GM23338 (cell line): Measurements from ENCODE around the gene GRK3. TPM values are rescaled to one million over a fixed set of nuclear protein-coding genes. Genes with fewer than 3 reads are reported as not detected.

ENCODE experiments used
- ATAC-seq: fragments of 200-7000 bp; cut with Tn5 transposase; 3 replicates; pipeline ENCODE4 v1.9.1; 2020
- DNase-seq: peaks from one replicate; pipeline ENCODE4 v3.0.0-alpha.2; 2015; ENCODE audit warnings: low spot score
- H2AFZ ChIP-seq: fragments of 200-600 bp; sonication (generic); 2 replicates; pipeline ENCODE4 v1.8.0; 2016; ENCODE audit warnings: antibody characterized with exemption, mild to moderate bottlenecking, moderate library complexity
- H3F3A ChIP-seq: fragments of 200-600 bp; sonication (generic); replicated peaks from 2 replicates; pipeline ENCODE4 v1.8.0; 2017; ENCODE audit warnings: antibody characterized with exemption, mixed run types, low read depth
- H3K27ac ChIP-seq: fragments of 200-600 bp; sonication (generic); 2 replicates; pipeline ENCODE4 v1.6.1; 2016; ENCODE audit warnings: low read depth
- H3K27me3 ChIP-seq: fragments of 200-600 bp; sonication (generic); 2 replicates; pipeline ENCODE4 v1.8.0; 2016; ENCODE audit warnings: mild to moderate bottlenecking, mixed run types, moderate library complexity; ENCODE audit not compliant: insufficient read depth
- H3K36me3 ChIP-seq: fragments of 200-600 bp; sonication (generic); 2 replicates; pipeline ENCODE4 v1.8.0; 2016; ENCODE audit warnings: mild to moderate bottlenecking; ENCODE audit not compliant: insufficient read depth
- H3K4me1 ChIP-seq: fragments of 200-600 bp; sonication (generic); 2 replicates; pipeline ENCODE4 v1.8.0; 2016; ENCODE audit warnings: mild to moderate bottlenecking, moderate library complexity; ENCODE audit not compliant: insufficient read depth
- H3K4me2 ChIP-seq: fragments of 200-600 bp; sonication (generic); 2 replicates; pipeline ENCODE4 v1.7.1; 2017; ENCODE audit warnings: mixed run types
- H3K4me3 ChIP-seq: fragments of 200-600 bp; sonication (generic); 2 replicates; pipeline ENCODE4 v1.6.1; 2016; ENCODE audit warnings: mixed run types
- H3K79me2 ChIP-seq: fragments of 200-600 bp; sonication (generic); replicated peaks from 2 replicates; pipeline ENCODE4 v1.8.0; 2017; ENCODE audit warnings: mild to moderate bottlenecking; ENCODE audit not compliant: insufficient read depth
- H3K9me2 ChIP-seq: fragments of 200-600 bp; sonication (generic); 2 replicates; pipeline ENCODE4 v1.8.0; 2017; ENCODE audit not compliant: insufficient read depth
- H4K20me1 ChIP-seq: fragments of 200-600 bp; sonication (generic); replicated peaks from 2 replicates; pipeline ENCODE4 v1.8.0; 2017; ENCODE audit warnings: mild to moderate bottlenecking; ENCODE audit not compliant: insufficient read depth
- H3K27ac Mint-ChIP-seq: 2 replicates; pipeline ENCODE4 v1.8.0; 2020; ENCODE audit warnings: inconsistent platforms, mild to moderate bottlenecking, moderate library complexity, mixed read lengths
- H3K27me3 Mint-ChIP-seq: 3 replicates; pipeline ENCODE4 v1.8.0; 2022; ENCODE audit warnings: low read depth, mild to moderate bottlenecking, moderate library complexity, mixed read lengths, inconsistent platforms; ENCODE audit not compliant: insufficient read depth, poor library complexity
- H3K36me3 Mint-ChIP-seq: 3 replicates; pipeline ENCODE4 v1.8.0; 2021; ENCODE audit warnings: low read depth, mild to moderate bottlenecking, inconsistent platforms, moderate library complexity, mixed read lengths
- H3K4me1 Mint-ChIP-seq: 3 replicates; pipeline ENCODE4 v1.8.0; 2020; ENCODE audit warnings: mild to moderate bottlenecking, inconsistent platforms, mixed read lengths
- H3K4me3 Mint-ChIP-seq: 3 replicates; pipeline ENCODE4 v1.8.0; 2021; ENCODE audit warnings: moderate library complexity, mild to moderate bottlenecking, inconsistent platforms, mixed read lengths
- H3K9me3 Mint-ChIP-seq: 3 replicates; pipeline ENCODE4 v1.8.0; 2020; ENCODE audit warnings: moderate library complexity, mild to moderate bottlenecking, inconsistent platforms, mixed read lengths
- EZH2 ChIP-seq: fragments of 200-600 bp; sonication (generic); IDR thresholded peaks from one replicate; pipeline ENCODE4 v1.8.0; 2017; ENCODE audit warnings: antibody characterized with exemption, mild to moderate bottlenecking, low read depth; ENCODE audit not compliant: unreplicated experiment
- EZH2phosphoT487 ChIP-seq: fragments of 200-600 bp; sonication (generic); IDR thresholded peaks from one replicate; pipeline ENCODE4 v1.8.1; 2018; ENCODE audit warnings: antibody characterized with exemption; ENCODE audit not compliant: unreplicated experiment
- NANOG ChIP-seq: IDR thresholded peaks from 2 replicates; pipeline ENCODE4 v1.6.1; 2016; ENCODE audit warnings: antibody characterized with exemption, borderline replicate concordance
- STAT1 ChIP-seq: IDR thresholded peaks from one replicate; pipeline ENCODE4 v1.6.1; 2016; ENCODE audit warnings: antibody characterized with exemption; ENCODE audit not compliant: unreplicated experiment
- polyA plus RNA-seq: library from polyadenylated mRNA; unstranded; fragments of >200 nt; fragmentation: Nextera tagmentation; extraction: Ambion mirVana; gene quantifications from 2 replicates; pipeline ENCODE4 v1.2.1, GENCODE V29; 2016
- total RNA-seq: library from RNA; depleted of rRNA; stranded (reverse); fragments of >200 nt; shearing (Covaris generic); gene quantifications from 2 replicates; pipeline ENCODE4 v1.2.3, GENCODE V29; 2014
- TF ChIP-seq, protein P1 (sequence below): fragments of 250-450 bp; sonication (Bioruptor Pico); IDR thresholded peaks from 2 replicates; pipeline ENCODE4 v1.5.0; 2020; ENCODE audit warnings: mild to moderate bottlenecking, moderate library complexity
- TF ChIP-seq, protein P2 (sequence below): IDR thresholded peaks from one replicate; pipeline ENCODE4 v1.6.1; 2018; ENCODE audit warnings: antibody characterized with exemption; ENCODE audit not compliant: unreplicated experiment

GRK3 gene
- total and polyA plus RNA-seq, 2 experiments from 2014 or later, result 6.0 to 25.3 TPM

DNA sequence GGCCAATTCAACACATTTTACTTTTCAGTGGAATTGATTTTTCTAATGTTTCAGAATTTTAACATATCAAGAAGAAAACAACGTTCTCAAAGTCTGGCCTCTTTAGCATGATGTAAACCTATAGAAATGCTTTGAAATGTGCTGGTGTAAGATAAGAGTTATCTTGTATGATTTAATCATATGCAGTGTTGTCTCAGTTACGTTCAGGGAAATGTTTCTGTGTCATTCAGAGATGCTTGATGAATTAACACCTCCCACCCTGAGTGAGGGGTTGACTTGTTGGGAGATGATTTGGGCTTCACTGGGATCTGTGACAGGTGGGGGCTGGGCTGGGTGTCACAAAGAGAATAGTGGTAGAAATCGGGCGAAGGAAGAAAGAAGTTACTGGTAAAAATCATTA is 161.8 kb downstream of the GRK3 start:
- no peak overlapping the region for H3K4me3 Mint-ChIP-seq
- Histone ChIP-seq H3K79me2 (no peaks in the 10 kb centered on the region), H3K27ac (peak overlapping the region; percentile 39), H3K4me3 (no peak overlapping the region), H2AFZ (no peak overlapping the region), H3F3A (no peaks in the 10 kb centered on the region), H4K20me1 (no peaks in the 10 kb centered on the region), H3K4me1 (peaks cover 9% of the 10 kb centered on the region), H3K36me3 (no peaks in the 10 kb centered on the region), H3K27me3 (no peaks in the 10 kb centered on the region), H3K4me2 (peak overlapping the region; percentile 30), H3K9me2 (no peaks in the 10 kb centered on the region; the same call in 1 of the 2 replicates)
- ATAC-seq, result peak; percentile 31
- H3K36me3 Mint-ChIP-seq, result no peaks in the 10 kb centered on the region
- DNase-seq, result no peak
- no peaks in the 10 kb centered on the region for H3K27me3 Mint-ChIP-seq
- no peak for TF ChIP-seq EZH2phosphoT487
- TF ChIP-seq EZH2, result no peak
- TF ChIP-seq, protein P1, sequence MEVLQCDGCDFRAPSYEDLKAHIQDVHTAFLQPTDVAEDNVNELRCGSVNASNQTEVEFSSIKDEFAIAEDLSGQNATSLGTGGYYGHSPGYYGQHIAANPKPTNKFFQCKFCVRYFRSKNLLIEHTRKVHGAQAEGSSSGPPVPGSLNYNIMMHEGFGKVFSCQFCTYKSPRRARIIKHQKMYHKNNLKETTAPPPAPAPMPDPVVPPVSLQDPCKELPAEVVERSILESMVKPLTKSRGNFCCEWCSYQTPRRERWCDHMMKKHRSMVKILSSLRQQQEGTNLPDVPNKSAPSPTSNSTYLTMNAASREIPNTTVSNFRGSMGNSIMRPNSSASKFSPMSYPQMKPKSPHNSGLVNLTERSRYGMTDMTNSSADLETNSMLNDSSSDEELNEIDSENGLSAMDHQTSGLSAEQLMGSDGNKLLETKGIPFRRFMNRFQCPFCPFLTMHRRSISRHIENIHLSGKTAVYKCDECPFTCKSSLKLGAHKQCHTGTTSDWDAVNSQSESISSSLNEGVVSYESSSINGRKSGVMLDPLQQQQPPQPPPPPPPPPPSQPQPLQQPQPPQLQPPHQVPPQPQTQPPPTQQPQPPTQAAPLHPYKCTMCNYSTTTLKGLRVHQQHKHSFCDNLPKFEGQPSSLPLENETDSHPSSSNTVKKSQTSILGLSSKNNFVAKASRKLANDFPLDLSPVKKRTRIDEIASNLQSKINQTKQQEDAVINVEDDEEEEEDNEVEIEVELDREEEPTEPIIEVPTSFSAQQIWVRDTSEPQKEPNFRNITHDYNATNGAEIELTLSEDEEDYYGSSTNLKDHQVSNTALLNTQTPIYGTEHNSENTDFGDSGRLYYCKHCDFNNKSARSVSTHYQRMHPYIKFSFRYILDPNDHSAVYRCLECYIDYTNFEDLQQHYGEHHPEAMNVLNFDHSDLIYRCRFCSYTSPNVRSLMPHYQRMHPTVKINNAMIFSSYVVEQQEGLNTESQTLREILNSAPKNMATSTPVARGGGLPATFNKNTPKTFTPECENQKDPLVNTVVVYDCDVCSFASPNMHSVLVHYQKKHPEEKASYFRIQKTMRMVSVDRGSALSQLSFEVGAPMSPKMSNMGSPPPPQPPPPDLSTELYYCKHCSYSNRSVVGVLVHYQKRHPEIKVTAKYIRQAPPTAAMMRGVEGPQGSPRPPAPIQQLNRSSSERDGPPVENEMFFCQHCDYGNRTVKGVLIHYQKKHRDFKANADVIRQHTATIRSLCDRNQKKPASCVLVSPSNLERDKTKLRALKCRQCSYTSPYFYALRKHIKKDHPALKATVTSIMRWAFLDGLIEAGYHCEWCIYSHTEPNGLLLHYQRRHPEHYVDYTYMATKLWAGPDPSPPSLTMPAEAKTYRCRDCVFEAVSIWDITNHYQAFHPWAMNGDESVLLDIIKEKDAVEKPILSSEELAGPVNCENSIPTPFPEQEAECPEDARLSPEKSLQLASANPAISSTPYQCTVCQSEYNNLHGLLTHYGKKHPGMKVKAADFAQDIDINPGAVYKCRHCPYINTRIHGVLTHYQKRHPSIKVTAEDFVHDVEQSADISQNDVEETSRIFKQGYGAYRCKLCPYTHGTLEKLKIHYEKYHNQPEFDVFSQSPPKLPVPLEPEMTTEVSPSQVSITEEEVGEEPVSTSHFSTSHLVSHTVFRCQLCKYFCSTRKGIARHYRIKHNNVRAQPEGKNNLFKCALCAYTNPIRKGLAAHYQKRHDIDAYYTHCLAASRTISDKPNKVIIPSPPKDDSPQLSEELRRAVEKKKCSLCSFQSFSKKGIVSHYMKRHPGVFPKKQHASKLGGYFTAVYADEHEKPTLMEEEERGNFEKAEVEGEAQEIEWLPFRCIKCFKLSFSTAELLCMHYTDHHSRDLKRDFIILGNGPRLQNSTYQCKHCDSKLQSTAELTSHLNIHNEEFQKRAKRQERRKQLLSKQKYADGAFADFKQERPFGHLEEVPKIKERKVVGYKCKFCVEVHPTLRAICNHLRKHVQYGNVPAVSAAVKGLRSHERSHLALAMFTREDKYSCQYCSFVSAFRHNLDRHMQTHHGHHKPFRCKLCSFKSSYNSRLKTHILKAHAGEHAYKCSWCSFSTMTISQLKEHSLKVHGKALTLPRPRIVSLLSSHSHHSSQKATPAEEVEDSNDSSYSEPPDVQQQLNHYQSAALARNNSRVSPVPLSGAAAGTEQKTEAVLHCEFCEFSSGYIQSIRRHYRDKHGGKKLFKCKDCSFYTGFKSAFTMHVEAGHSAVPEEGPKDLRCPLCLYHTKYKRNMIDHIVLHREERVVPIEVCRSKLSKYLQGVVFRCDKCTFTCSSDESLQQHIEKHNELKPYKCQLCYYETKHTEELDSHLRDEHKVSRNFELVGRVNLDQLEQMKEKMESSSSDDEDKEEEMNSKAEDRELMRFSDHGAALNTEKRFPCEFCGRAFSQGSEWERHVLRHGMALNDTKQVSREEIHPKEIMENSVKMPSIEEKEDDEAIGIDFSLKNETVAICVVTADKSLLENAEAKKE (CRISPR knock-in tag), result no peak
- TF ChIP-seq STAT1, result no peak
- TF ChIP-seq, protein P2, sequence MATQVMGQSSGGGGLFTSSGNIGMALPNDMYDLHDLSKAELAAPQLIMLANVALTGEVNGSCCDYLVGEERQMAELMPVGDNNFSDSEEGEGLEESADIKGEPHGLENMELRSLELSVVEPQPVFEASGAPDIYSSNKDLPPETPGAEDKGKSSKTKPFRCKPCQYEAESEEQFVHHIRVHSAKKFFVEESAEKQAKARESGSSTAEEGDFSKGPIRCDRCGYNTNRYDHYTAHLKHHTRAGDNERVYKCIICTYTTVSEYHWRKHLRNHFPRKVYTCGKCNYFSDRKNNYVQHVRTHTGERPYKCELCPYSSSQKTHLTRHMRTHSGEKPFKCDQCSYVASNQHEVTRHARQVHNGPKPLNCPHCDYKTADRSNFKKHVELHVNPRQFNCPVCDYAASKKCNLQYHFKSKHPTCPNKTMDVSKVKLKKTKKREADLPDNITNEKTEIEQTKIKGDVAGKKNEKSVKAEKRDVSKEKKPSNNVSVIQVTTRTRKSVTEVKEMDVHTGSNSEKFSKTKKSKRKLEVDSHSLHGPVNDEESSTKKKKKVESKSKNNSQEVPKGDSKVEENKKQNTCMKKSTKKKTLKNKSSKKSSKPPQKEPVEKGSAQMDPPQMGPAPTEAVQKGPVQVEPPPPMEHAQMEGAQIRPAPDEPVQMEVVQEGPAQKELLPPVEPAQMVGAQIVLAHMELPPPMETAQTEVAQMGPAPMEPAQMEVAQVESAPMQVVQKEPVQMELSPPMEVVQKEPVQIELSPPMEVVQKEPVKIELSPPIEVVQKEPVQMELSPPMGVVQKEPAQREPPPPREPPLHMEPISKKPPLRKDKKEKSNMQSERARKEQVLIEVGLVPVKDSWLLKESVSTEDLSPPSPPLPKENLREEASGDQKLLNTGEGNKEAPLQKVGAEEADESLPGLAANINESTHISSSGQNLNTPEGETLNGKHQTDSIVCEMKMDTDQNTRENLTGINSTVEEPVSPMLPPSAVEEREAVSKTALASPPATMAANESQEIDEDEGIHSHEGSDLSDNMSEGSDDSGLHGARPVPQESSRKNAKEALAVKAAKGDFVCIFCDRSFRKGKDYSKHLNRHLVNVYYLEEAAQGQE, result no peak
- no peak for TF ChIP-seq NANOG
- H3K4me1 Mint-ChIP-seq, result peaks cover 13% of the 10 kb centered on the region
- H3K9me3 Mint-ChIP-seq, result no peaks in the 10 kb centered on the region
- H3K27ac Mint-ChIP-seq, result peak overlapping the region; percentile 36; the same call in 1 of the 2 replicates
